ENCODE data around the gene GBF1. TPM values are rescaled to one million over a fixed set of nuclear protein-coding genes. Genes with fewer than 3 reads are reported as not detected.

Gene GBF1
- polyA plus RNA-seq, 3 donors from 2014 or later, result 3.5 to 23.2 (median 7.3) TPM

GRCh38 chr10:102367441-102367840 lies 122.1 kb downstream of the GBF1 start:
- Mint-ChIP-seq H3K9me3 (no peaks in the 10 kb centered on the region), H3K27ac (no peak overlapping the region), H3K4me1 (no peaks in the 10 kb centered on the region), H3K4me3 (no peak overlapping the region), H3K27me3 (ENCODE audit: low read depth in 3 of 3) (peaks cover 0 to 2% (median 2%) of the 10 kb centered on the region in 3 donors), H3K36me3 (peaks cover 47 to 83% (median 62%) of the 10 kb centered on the region in 3 donors)
- DNase-seq, result no peak

- H3K27ac Mint-ChIP-seq, result no peak overlapping the region
- peaks cover 0 to 2% (median 0%) of the 10 kb centered on the region in 3 donors for H3K27me3 Mint-ChIP-seq (ENCODE audit: low read depth in 3 of 3)
- H3K9me3 Mint-ChIP-seq, result no peaks in the 10 kb centered on the region
- DNase-seq, result no peak
- H3K36me3 Mint-ChIP-seq, result peaks cover 40 to 83% (median 61%) of the 10 kb centered on the region in 3 donors
- H3K4me1 Mint-ChIP-seq, result no peaks in the 10 kb centered on the region
- H3K4me3 Mint-ChIP-seq, result no peak overlapping the region
Observed at GRCh38 chr10:102368077-102368476, 122.7 kb downstream of the GBF1 start.

DNA sequence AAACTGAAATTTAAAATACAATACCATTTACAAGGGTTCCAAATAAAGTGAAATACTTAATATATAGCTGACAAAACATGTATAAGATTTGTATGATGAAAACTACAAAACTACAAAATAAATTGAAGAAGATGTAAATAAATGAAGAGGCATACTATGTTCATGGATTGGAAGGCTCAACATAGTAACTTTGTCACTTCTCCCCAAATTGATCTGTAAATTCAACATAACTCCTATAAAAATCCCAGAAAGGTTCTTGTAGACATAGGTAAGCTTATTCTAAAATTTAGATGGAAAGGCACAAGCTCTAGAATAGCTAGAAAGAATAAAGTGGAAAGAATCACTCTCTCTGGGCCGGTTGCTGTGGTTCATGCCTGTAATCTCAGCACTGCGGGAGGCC lies 126.0 kb downstream of the GBF1 start:
- Mint-ChIP-seq H3K27me3 (ENCODE audit: low read depth in 3 of 3) (peaks cover 0 to 1% (median 0%) of the 10 kb centered on the region in 3 donors), H3K4me3 (no peak overlapping the region), H3K27ac (peak overlapping the region in 1 of 6 donors; percentile 21), H3K9me3 (no peaks in the 10 kb centered on the region), H3K36me3 (peaks cover 28 to 68% (median 48%) of the 10 kb centered on the region in 3 donors), H3K4me1 (no peaks in the 10 kb centered on the region)
- DNase-seq, result no peak

DNA sequence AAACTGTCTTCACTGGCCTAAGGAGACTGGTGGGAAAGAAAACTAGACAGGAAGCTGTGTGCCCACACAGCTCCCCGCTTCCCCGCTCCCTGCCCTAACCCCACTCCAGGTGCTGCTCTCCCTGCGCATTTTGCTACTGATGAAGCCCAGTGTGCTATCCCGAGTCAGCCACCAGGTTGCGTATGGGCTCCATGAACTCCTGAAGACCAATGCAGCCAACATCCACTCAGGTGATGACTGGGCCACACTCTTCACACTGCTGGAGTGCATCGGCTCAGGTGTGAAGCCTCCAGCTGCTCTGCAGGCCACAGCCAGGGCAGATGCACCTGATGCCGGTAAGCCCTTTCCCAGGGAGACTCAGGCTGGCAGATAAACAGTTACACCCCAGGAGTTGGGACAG lies 129.9 kb downstream of the GBF1 start:
- Mint-ChIP-seq H3K4me1 (no peaks in the 10 kb centered on the region), H3K36me3 (peaks cover 21 to 50% (median 26%) of the 10 kb centered on the region in 3 donors), H3K4me3 (no peak overlapping the region), H3K9me3 (no peaks in the 10 kb centered on the region), H3K27me3 (ENCODE audit: low read depth in 3 of 3) (peaks cover 0 to 4% (median 2%) of the 10 kb centered on the region in 3 donors), H3K27ac (no peak overlapping the region)
- no peak for DNase-seq

- Mint-ChIP-seq H3K4me1 (no peaks in the 10 kb centered on the region), H3K36me3 (peaks cover 16 to 45% (median 21%) of the 10 kb centered on the region in 3 donors), H3K27ac (no peak overlapping the region), H3K9me3 (no peaks in the 10 kb centered on the region), H3K4me3 (no peak overlapping the region), H3K27me3 (ENCODE audit: low read depth in 3 of 3) (peaks cover 0 to 4% (median 2%) of the 10 kb centered on the region in 3 donors)
- no peak for DNase-seq
Observed at GRCh38 chr10:102375867-102376266, 130.5 kb downstream of the GBF1 start.

DNA sequence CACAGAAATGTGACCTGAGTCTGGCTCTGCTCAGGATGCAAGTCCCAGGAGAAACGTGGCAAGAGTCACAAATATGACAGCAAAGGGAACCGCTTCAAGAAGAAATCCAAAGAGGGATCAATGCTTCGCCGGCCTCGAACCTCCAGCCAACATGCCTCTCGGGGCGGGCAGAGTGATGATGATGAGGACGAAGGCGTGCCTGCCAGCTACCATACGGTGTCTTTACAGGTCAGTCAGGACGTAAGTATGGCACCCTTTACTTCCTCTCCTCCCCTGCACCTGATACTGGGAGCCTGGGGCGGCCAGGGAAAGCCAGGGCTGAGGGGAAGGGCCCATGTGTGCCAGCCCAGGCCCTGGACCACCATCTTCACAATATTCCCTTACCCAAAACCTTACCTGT lies 131.6 kb downstream of the GBF1 start:
- no peaks in the 10 kb centered on the region for H3K4me1 Mint-ChIP-seq
- no peaks in the 10 kb centered on the region for H3K9me3 Mint-ChIP-seq
- peaks cover 0 to 4% (median 2%) of the 10 kb centered on the region in 3 donors for H3K27me3 Mint-ChIP-seq (ENCODE audit: low read depth in 3 of 3)
- DNase-seq, result no peak
- H3K4me3 Mint-ChIP-seq, result no peak overlapping the region
- H3K27ac Mint-ChIP-seq, result no peak overlapping the region
- peaks cover 13 to 44% (median 21%) of the 10 kb centered on the region in 3 donors for H3K36me3 Mint-ChIP-seq

DNA sequence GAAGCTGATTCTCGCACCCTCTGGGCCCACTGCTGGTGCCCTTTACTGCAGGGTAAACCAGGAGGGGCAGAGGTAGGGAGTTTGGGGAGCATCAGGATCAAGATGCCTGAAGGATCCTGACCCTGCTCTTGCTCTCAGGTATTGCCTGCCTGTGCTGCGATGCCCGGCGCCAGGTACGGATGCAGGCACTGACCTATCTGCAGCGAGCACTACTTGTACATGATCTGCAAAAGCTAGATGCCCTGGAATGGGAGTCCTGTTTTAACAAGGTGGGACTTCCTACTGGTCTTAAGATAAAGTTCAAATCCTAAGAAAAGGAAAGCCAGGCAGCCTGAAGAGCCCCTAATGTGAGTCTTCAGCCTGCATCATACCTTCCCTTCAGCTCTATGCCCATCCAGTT lies 134.1 kb downstream of the GBF1 start:
- no peak for DNase-seq
- Mint-ChIP-seq H3K27me3 (ENCODE audit: low read depth in 3 of 3) (peaks cover 0 to 5% (median 2%) of the 10 kb centered on the region in 3 donors), H3K9me3 (no peaks in the 10 kb centered on the region), H3K36me3 (peaks cover 8 to 32% (median 15%) of the 10 kb centered on the region in 3 donors), H3K4me1 (no peaks in the 10 kb centered on the region), H3K27ac (peak overlapping the region in 2 of 6 donors; percentile 58 to 62), H3K4me3 (no peak overlapping the region)

DNA sequence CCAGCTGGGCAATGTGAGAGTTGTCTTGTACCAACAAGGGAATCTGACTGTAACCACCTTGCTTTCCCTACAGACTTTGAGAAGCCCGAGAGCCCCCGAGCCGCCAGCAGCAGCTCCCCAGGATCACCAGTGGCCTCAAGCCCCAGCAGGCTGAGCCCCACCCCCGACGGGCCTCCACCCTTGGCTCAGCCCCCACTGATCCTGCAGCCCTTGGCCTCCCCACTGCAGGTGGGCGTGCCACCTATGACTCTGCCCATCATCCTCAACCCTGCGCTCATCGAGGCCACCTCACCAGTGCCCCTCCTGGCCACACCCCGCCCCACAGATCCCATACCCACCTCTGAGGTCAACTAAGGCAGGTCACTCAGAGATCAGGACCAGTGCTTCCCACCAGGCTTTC lies 136.7 kb downstream of the GBF1 start:
- no peak overlapping the region for H3K4me3 Mint-ChIP-seq
- no peaks in the 10 kb centered on the region for H3K4me1 Mint-ChIP-seq
- H3K9me3 Mint-ChIP-seq, result no peaks in the 10 kb centered on the region
- peaks cover 0 to 5% (median 2%) of the 10 kb centered on the region in 3 donors for H3K27me3 Mint-ChIP-seq (ENCODE audit: low read depth in 3 of 3)
- H3K27ac Mint-ChIP-seq, result peak overlapping the region in 1 of 6 donors; percentile 7
- DNase-seq, result no peak
- H3K36me3 Mint-ChIP-seq, result peaks cover 4 to 22% (median 12%) of the 10 kb centered on the region in 3 donors

DNA sequence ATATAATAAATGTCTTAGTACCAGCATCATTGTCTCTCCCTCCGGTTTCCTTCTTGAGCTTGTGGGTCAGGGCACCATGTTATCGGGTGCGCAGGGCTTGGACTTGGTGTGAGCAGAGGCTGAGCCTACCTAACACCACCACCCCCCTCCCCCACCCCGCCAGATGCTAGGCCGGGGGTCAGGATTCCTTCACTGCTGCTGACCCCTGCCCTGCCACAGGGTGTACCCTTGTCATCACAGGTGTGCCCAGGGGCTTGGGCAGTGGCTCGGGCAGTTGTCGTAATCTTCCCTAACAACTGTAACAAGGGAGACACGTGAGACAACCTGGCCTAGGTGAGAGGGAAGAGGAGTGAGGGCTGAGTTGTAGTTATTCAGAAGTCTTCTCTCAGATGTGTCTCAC lies 137.5 kb downstream of the GBF1 start:
- no peaks in the 10 kb centered on the region for H3K9me3 Mint-ChIP-seq
- no peak for DNase-seq
- no peak overlapping the region for H3K4me3 Mint-ChIP-seq
- peaks cover 4 to 22% (median 12%) of the 10 kb centered on the region in 3 donors for H3K36me3 Mint-ChIP-seq
- H3K27me3 Mint-ChIP-seq (ENCODE audit: low read depth in 3 of 3), result peaks cover 0 to 5% (median 2%) of the 10 kb centered on the region in 3 donors
- no peak overlapping the region for H3K27ac Mint-ChIP-seq
- H3K4me1 Mint-ChIP-seq, result no peaks in the 10 kb centered on the region

DNA sequence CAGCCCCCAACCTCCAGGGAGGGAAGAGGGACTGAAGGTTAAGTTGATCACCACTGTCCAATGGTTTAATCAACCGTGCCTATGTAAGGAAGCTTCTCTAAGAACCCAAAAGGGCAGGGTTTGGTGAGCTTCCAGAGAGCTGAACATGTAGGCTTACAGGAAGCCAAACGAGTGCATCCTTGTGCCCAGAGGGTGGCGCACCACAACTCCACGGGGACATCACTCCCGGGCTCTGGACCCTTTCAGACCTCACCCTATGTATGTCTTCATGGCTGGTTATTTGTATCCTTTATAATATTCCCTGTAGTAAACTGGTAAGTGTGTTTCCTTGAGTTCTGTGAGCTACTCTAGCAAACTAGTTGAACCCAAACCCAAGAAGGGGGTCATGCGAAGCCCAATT lies 138.7 kb downstream of the GBF1 start:
- H3K27ac Mint-ChIP-seq, result no peak overlapping the region
- H3K27me3 Mint-ChIP-seq (ENCODE audit: low read depth in 3 of 3), result peaks cover 0 to 4% (median 2%) of the 10 kb centered on the region in 3 donors
- no peak for DNase-seq
- H3K4me1 Mint-ChIP-seq, result no peaks in the 10 kb centered on the region
- H3K9me3 Mint-ChIP-seq, result no peaks in the 10 kb centered on the region
- no peak overlapping the region for H3K4me3 Mint-ChIP-seq
- H3K36me3 Mint-ChIP-seq, result peaks cover 4 to 22% (median 12%) of the 10 kb centered on the region in 3 donors

GRCh38 chr10:102384606-102385429 lies 139.5 kb downstream of the GBF1 start:
- no peak overlapping the region for H3K4me3 Mint-ChIP-seq
- peaks cover 0 to 3% (median 2%) of the 10 kb centered on the region in 3 donors for H3K27me3 Mint-ChIP-seq (ENCODE audit: low read depth in 3 of 3)
- no peak for DNase-seq
- H3K27ac Mint-ChIP-seq, result peak overlapping the region in 1 of 6 donors; percentile 48
- H3K4me1 Mint-ChIP-seq, result no peaks in the 10 kb centered on the region
- H3K9me3 Mint-ChIP-seq, result no peaks in the 10 kb centered on the region
- peaks cover 0 to 18% (median 8%) of the 10 kb centered on the region in 3 donors for H3K36me3 Mint-ChIP-seq

GRCh38 chr10:102389894-102390293 lies 144.6 kb downstream of the GBF1 start:
- Mint-ChIP-seq H3K27me3 (ENCODE audit: low read depth in 3 of 3) (peaks cover 15 to 23% (median 17%) of the 10 kb centered on the region in 3 donors), H3K4me3 (no peak overlapping the region), H3K27ac (peak overlapping the region in 1 of 6 donors; percentile 5), H3K9me3 (no peaks in the 10 kb centered on the region), H3K4me1 (peaks cover 12 to 16% of the 10 kb centered on the region in 2 donors), H3K36me3 (no peaks in the 10 kb centered on the region)
- no peak for DNase-seq

GRCh38 chr10:102392306-102392705 lies 147.0 kb downstream of the GBF1 start:
- DNase-seq, result no peak
- peak overlapping the region in 2 of 6 donors; percentile 61 to 100 for H3K27ac Mint-ChIP-seq
- H3K27me3 Mint-ChIP-seq (ENCODE audit: low read depth in 3 of 3), result peaks cover 17 to 38% (median 18%) of the 10 kb centered on the region in 3 donors
- peaks cover 26 to 34% of the 10 kb centered on the region in 2 donors for H3K4me1 Mint-ChIP-seq
- peak overlapping the region in 1 of 5 donors; percentile 25 for H3K4me3 Mint-ChIP-seq
- no peaks in the 10 kb centered on the region for H3K36me3 Mint-ChIP-seq
- H3K9me3 Mint-ChIP-seq, result no peaks in the 10 kb centered on the region

DNA sequence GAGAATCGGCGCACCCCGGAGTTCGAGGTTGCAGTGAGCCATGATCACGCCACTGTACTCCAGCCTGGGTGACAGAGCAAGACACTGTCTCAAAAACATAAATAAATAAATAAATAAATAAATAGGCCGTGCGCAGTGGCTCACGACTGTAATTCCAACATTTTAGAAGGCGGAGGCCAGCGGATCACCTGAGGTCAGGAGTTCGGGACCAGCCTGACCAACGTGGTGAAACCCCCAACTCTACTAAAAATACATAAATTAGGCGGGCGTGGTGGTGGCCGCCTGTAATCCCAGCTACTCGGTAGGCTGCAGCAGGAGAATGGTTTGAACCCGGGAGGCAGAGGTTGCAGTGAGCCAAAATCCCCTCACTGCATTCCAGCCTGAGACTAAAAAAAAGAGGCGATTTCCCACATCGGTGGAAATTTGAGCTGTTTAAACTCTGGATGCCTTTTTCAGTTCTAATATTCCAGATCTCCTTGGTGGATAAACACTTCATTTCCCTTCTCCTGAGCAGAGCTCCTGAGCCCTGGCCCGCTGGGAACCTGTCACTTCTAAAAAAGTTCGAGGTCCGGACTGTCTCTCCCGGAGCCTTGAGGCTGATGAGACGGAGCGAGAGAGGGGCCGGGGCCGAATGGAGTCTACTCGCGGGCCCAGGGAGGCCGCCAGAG lies 148.2 kb downstream of the GBF1 start:
- H3K4me1 Mint-ChIP-seq, result peaks cover 29 to 41% of the 10 kb centered on the region in 2 donors
- H3K27me3 Mint-ChIP-seq (ENCODE audit: low read depth in 3 of 3), result peaks cover 17 to 49% (median 18%) of the 10 kb centered on the region in 3 donors
- peak overlapping the region; percentile 99 to 100 (median 100) for H3K27ac Mint-ChIP-seq
- peak overlapping the region; percentile 89 to 96 (median 95) for H3K4me3 Mint-ChIP-seq
- H3K36me3 Mint-ChIP-seq, result no peaks in the 10 kb centered on the region
- no peak for DNase-seq
- no peaks in the 10 kb centered on the region for H3K9me3 Mint-ChIP-seq

Measured in immature natural killer cell (primary cell).